ENCODE results near the gene KRTAP10-12.
"Not testable (repeated sequence)": the region's sequence is repeated elsewhere in the genome, so short reads cannot be mapped to it uniquely, and the experiment has no call there.

KRTAP10-12 gene

GRCh38 chr21:44697172-44697810, at the start of gene KRTAP10-12:
Gene KRTAP10-12 (plus strand): TSS chr21:44697172. CDS start chr21:44697202, 30 bp downstream.
- DNase-seq = not testable (repeated sequence)

GRCh38 chr21:44647222-44647552, 49.8 kb upstream of the KRTAP10-12 start:
- DNase-seq = no peak

GRCh38 chr21:44648557-44649311, 48.2 kb upstream of the KRTAP10-12 start:
- no peak for DNase-seq

GRCh38 chr21:44649521-44650100, 47.4 kb upstream of the KRTAP10-12 start:
- DNase-seq = no peak

GRCh38 chr21:44650265-44650972, 46.6 kb upstream of the KRTAP10-12 start:
- DNase-seq = no peak

GRCh38 chr21:44650973-44651675, 45.8 kb upstream of the KRTAP10-12 start:
- DNase-seq = no peak

- DNase-seq = no peak
These were observed 43.8 kb upstream of the KRTAP10-12 start for GRCh38 chr21:44653123-44653522.

GRCh38 chr21:44653656-44654575, 43.1 kb upstream of the KRTAP10-12 start:
- no peak for DNase-seq

GRCh38 chr21:44654576-44655175, 42.3 kb upstream of the KRTAP10-12 start, which contains the start of gene KRTAP12-4:
Gene KRTAP12-4 (minus strand): TSS chr21:44654659. CDS start chr21:44654614, 45 bp downstream.
- no peak for DNase-seq

- no peak for DNase-seq
These were observed 40.1 kb upstream of the KRTAP10-12 start for GRCh38 chr21:44656868-44657267.

GRCh38 chr21:44657635-44658540, 39.1 kb upstream of the KRTAP10-12 start, which contains the start of gene KRTAP12-3:
Gene KRTAP12-3 (plus strand): TSS chr21:44657932. CDS start chr21:44657980, 48 bp downstream.
- peak; percentile 44 for DNase-seq

- no peak for DNase-seq
These were observed 38.4 kb upstream of the KRTAP10-12 start for GRCh38 chr21:44658541-44658910.

- no peak for DNase-seq
These were observed 37.9 kb upstream of the KRTAP10-12 start for GRCh38 chr21:44658913-44659595.

GRCh38 chr21:44661567-44661966, 35.4 kb upstream of the KRTAP10-12 start:
- DNase-seq = not testable (repeated sequence)

GRCh38 chr21:44664691-44665090, 32.3 kb upstream of the KRTAP10-12 start:
- no peak for DNase-seq

GRCh38 chr21:44666401-44667320, 30.3 kb upstream of the KRTAP10-12 start, which contains the start of gene KRTAP12-2:
Gene KRTAP12-2 (minus strand): TSS chr21:44666927. CDS start chr21:44666886, 41 bp downstream.
- no peak for DNase-seq

GRCh38 chr21:44667612-44668011, 29.4 kb upstream of the KRTAP10-12 start:
- DNase-seq = no peak

Data from activated CD4-positive, alpha-beta T cell treated with anti-CD3 and anti-CD28 coated beads, Interleukin-2, amount 50 U/mL, for 16 hours (primary cell).